Endothelial cell (in vitro differentiated cells): Measurements from ENCODE around the gene SMG9. TPM values are rescaled to one million over a fixed set of nuclear protein-coding genes. Genes with fewer than 3 reads are reported as not detected.
"Not testable (repeated sequence)": the region's sequence is repeated elsewhere in the genome, so short reads cannot be mapped to it uniquely, and the experiment has no call there.

Experiments
- DNase-seq: peaks from one replicate; pipeline ENCODE4 v3.0.0; 2021; ENCODE audit warnings: low spot score
- H3K27ac Mint-ChIP-seq: one replicate; pipeline ENCODE4 v1.8.0; 2021; ENCODE audit warnings: mixed read lengths, inconsistent platforms; ENCODE audit not compliant: unreplicated experiment
- H3K27me3 Mint-ChIP-seq: one replicate; pipeline ENCODE4 v1.8.0; 2021; ENCODE audit warnings: mild to moderate bottlenecking, moderate library complexity, mixed read lengths, inconsistent platforms; ENCODE audit not compliant: unreplicated experiment
- H3K36me3 Mint-ChIP-seq: one replicate; pipeline ENCODE4 v1.8.0; 2021; ENCODE audit warnings: mild to moderate bottlenecking, low read depth, mixed read lengths, inconsistent platforms; ENCODE audit not compliant: unreplicated experiment
- H3K4me1 Mint-ChIP-seq: one replicate; pipeline ENCODE4 v1.8.0; 2021; ENCODE audit warnings: mild to moderate bottlenecking, mixed read lengths, inconsistent platforms; ENCODE audit not compliant: unreplicated experiment
- H3K4me3 Mint-ChIP-seq: one replicate; pipeline ENCODE4 v1.8.0; 2021; ENCODE audit warnings: mild to moderate bottlenecking, mixed read lengths, inconsistent platforms; ENCODE audit not compliant: unreplicated experiment
- H3K9me3 Mint-ChIP-seq: one replicate; pipeline ENCODE4 v1.8.0; 2021; ENCODE audit warnings: mixed read lengths, inconsistent platforms; ENCODE audit not compliant: unreplicated experiment
- total RNA-seq: library from RNA; stranded (reverse); fragmentation: NEBNext Ultra II Directional; extraction: Animal tissue kit (Norgen Biotek cat#: 25700); gene quantifications from one replicate; pipeline ENCODE4 v1.2.1, GENCODE V29; 2021; ENCODE audit not compliant: unreplicated experiment
- TF ChIP-seq, protein P1 (sequence below): fragments of 200-600 bp; sonication (generic); IDR thresholded peaks from one replicate; pipeline ENCODE4 v1.5.0; 2021; ENCODE audit warnings: antibody characterized with exemption; ENCODE audit not compliant: unreplicated experiment

SMG9 gene
- total RNA-seq, 1 donor from 2014 or later: 38.8 TPM

DNA sequence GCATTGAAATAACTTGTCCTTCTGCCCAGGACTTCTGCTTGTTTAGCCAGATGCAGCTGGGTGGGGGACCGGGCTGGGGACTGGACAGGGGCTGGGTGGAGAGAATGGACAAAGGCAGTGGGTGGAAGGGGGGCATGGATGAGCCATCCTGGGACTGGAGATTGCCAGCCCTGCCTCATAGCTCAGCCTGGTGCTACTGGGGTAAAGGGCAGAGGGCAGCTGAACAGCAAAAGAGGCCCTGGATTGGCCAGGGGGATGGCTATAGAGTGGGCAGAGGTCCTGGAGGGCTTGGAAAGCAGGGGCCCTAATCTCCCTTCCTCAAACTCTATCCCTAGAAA is 67.1 kb downstream of the SMG9 start:
- Mint-ChIP-seq H3K36me3 (no peaks in the 10 kb centered on the region), H3K27me3 (peaks cover 6% of the 10 kb centered on the region), H3K27ac (no peak overlapping the region), H3K9me3 (peaks cover 7% of the 10 kb centered on the region), H3K4me1 (no peaks in the 10 kb centered on the region), H3K4me3 (no peak overlapping the region)
- TF ChIP-seq, protein P1, sequence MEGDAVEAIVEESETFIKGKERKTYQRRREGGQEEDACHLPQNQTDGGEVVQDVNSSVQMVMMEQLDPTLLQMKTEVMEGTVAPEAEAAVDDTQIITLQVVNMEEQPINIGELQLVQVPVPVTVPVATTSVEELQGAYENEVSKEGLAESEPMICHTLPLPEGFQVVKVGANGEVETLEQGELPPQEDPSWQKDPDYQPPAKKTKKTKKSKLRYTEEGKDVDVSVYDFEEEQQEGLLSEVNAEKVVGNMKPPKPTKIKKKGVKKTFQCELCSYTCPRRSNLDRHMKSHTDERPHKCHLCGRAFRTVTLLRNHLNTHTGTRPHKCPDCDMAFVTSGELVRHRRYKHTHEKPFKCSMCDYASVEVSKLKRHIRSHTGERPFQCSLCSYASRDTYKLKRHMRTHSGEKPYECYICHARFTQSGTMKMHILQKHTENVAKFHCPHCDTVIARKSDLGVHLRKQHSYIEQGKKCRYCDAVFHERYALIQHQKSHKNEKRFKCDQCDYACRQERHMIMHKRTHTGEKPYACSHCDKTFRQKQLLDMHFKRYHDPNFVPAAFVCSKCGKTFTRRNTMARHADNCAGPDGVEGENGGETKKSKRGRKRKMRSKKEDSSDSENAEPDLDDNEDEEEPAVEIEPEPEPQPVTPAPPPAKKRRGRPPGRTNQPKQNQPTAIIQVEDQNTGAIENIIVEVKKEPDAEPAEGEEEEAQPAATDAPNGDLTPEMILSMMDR: no peak
- DNase-seq: no peak

DNA sequence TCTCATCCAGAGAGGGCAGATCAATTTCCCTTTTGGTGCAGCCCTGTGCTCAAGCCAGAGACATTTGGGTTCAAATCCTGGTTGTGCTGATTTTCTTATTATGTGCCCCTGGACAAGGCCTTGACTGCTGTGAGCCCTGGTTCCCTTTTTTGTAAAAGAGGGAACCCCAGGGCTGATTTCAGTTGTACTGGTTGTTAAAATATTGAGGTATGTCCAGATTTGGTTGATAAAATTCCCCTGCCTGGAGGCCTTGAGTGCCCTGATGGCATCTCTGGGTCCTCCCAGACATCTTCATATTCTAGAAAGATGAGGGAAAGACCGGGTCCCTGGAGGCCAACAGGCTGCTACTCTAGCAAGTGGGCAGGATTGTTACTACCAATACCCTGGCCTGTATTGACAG is 70.4 kb downstream of the SMG9 start:
- no peaks in the 10 kb centered on the region for H3K36me3 Mint-ChIP-seq
- no peak overlapping the region for H3K27ac Mint-ChIP-seq
- no peak for DNase-seq
- TF ChIP-seq, protein P1: no peak
- no peaks in the 10 kb centered on the region for H3K9me3 Mint-ChIP-seq
- H3K4me3 Mint-ChIP-seq: no peak overlapping the region
- peaks cover 5% of the 10 kb centered on the region for H3K27me3 Mint-ChIP-seq
- no peaks in the 10 kb centered on the region for H3K4me1 Mint-ChIP-seq

DNA sequence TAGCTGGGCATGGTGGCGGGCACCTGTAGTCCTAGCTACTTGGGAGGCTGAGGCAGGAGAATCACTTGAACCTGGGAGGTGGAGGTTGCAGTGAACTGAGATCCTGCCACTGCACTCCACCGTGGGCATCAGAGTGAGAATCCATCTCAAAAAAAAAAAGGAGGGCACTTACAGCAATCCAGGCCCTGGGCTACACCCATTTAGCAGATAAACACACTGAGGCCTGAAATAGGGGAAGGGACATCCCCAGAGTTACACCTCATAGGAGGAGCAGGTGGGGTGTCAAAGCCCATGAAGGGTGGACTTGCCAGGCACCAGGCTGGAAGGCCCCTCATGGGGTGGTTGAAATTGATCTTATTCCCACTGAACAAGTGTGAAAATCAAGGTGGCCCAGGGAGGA is 70.9 kb downstream of the SMG9 start:
- TF ChIP-seq, protein P1: no peak
- Mint-ChIP-seq H3K4me1 (no peaks in the 10 kb centered on the region), H3K4me3 (no peak overlapping the region), H3K27me3 (peaks cover 5% of the 10 kb centered on the region), H3K27ac (no peak overlapping the region), H3K9me3 (no peaks in the 10 kb centered on the region), H3K36me3 (no peaks in the 10 kb centered on the region)
- no peak for DNase-seq

DNA sequence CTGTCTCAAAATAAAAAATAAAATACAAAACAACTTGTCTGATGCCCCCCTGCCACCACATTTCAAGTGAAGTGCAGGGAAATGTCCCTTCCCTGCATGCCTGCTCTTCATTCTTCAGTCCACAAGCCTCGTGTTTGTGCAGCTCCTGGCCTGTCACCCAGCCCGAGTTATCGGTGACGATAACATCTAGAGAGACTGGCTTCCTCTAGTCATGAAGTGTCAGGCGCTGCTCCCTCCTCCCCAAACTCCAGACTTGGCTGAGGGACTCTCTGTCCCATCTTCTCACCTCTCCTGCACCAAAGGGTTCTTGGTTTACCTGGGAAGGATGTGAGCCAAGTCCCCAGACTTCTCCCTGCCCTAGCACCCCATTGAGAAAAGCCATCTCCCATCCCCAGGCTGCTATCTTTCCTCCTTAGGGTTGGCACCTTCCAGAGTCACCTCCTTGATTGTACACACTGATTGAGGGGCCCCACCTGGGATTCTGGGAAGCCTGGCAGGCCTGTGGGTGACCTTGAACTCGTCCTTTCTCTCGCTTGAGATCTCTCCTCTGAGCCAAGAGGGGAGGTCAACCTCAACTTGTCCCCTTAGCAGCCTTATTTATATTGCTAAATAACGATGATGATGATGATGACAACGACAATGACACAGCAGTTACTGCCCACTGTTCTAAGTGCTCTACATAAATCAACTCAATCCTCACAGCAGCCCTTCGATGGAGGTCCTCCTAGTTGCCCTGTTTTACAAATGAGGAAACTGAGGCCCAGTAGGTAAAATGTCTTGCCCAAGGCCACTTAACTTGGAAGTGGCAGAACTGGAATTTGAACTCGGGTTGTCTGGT is 71.7 kb downstream of the SMG9 start:
- TF ChIP-seq, protein P1: no peak
- H3K27ac Mint-ChIP-seq: no peak overlapping the region

DNA sequence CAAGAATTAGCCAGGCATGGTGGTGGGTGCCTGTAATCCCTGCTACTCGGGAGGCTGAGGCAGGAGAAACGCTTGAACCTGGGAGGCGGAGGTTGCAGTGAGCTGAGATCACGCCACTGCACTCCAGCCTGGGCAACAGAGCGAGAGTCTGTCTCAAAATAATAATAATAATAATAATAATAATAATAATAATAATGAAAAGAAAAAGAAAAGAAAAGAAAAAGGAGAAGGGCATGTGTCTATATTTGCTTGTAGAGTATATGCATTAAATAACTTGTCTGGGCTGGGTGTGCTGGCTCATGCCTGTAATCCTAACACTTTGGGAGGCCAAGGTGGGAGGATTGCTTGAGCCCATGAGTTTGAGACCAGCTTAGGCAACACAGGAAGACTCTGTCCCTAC is 72.5 kb downstream of the SMG9 start:
- not testable (repeated sequence) for H3K4me1 Mint-ChIP-seq, H3K27ac Mint-ChIP-seq, H3K4me3 Mint-ChIP-seq, DNase-seq, H3K9me3 Mint-ChIP-seq, H3K36me3 Mint-ChIP-seq, H3K27me3 Mint-ChIP-seq

More for the DNA sequence above, 71.7 kb downstream of the SMG9 start:
- H3K9me3 Mint-ChIP-seq: no peaks in the 10 kb centered on the region
- peaks cover 5% of the 10 kb centered on the region for H3K27me3 Mint-ChIP-seq
- no peak overlapping the region for H3K4me3 Mint-ChIP-seq
- DNase-seq: no peak
- no peaks in the 10 kb centered on the region for H3K36me3 Mint-ChIP-seq
- no peaks in the 10 kb centered on the region for H3K4me1 Mint-ChIP-seq
